ENCODE measurements around the gene GOLGA8B.
A peak's percentile ranks its signal among the peaks of the same experiment; 100 is the strongest.
"Not testable (repeated sequence)": the region's sequence is repeated elsewhere in the genome, so short reads cannot be mapped to it uniquely, and the experiment has no call there.

GOLGA8B gene, protein sequence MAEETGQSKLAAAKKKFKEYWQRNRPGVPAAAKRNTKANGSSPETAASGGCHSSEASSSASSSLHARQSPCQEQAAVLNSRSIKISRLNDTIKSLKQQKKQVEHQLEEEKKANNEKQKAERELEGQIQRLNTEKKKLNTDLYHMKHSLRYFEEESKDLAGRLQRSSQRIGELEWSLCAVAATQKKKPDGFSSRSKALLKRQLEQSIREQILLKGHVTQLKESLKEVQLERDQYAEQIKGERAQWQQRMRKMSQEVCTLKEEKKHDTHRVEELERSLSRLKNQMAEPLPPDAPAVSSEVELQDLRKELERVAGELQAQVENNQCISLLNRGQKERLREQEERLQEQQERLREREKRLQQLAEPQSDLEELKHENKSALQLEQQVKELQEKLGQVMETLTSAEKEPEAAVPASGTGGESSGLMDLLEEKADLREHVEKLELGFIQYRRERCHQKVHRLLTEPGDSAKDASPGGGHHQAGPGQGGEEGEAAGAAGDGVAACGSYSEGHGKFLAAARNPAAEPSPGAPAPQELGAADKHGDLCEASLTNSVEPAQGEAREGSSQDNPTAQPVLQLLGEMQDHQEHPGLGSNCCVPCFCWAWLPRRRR

DNA sequence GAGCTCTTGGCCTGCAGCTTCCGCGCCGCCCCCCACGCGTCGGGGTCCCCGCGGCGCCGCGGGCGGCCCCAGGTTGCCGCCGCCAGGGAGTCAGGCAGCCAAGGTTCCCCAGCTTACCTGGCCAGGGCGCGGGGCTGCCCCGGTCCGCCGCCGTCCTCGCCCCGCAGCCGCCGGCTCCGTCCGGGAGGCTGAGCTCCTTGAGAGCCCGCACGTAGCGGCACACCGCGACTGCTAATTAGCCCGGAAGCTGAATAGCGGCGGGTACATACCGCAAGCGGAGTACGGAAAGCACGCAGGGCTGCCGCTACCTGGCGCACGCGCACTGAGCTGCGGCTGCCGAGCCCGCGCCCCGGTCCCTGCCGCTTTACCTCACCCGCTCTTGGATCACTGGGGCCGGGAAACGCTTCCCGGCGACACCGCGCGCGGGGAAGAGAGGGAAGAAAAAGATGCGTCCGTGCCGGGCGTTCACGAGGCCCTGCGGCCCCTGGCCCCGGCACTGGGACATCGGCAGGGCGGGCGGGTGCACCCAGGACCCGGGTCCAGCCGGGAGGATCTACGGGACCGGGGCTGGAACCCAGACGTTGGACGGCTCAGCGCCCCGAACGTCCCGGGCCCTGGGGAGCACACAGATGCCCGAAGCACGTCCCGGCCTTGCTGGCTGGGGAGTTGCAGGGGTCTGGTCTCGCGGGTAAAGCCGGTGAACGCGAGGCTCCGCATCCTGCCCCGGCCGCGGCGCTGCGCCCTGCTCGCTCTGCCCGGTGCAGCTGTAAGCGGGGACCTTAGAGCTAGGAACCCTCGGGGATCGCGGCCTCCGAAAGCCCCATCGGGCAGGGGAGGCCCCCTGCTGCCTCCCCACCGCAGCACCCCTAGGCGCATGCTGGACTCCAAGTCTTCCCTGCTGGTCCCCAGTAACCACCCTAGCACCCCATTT lies at the start of gene GOLGA8B:
GOLGA8B (minus strand) TSS at position 253 of the 931 bp plus-strand sequence. CDS start 47,739 bp downstream, outside the sequence.
- DNase-seq, result peak; percentile 67

DNA sequence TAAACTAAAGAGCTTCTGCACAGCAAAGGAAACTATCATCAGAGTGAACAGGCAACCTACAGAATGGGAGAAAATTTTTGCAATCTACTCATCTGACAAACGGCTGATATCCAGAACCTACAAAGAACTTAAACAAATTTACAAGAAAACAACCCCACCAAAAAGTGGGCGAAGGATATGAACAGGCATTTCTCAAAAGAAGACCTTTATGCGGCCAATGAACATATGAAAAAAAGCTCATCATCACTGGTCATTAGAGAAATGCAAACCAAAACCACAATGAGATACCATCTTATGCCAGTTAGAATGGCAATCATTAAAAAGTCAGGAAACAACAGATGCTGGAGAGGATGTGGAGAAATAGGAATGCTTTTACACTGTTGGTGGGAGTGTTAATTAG lies 49.7 kb upstream of the GOLGA8B start:
- not testable (repeated sequence) for DNase-seq

DNA sequence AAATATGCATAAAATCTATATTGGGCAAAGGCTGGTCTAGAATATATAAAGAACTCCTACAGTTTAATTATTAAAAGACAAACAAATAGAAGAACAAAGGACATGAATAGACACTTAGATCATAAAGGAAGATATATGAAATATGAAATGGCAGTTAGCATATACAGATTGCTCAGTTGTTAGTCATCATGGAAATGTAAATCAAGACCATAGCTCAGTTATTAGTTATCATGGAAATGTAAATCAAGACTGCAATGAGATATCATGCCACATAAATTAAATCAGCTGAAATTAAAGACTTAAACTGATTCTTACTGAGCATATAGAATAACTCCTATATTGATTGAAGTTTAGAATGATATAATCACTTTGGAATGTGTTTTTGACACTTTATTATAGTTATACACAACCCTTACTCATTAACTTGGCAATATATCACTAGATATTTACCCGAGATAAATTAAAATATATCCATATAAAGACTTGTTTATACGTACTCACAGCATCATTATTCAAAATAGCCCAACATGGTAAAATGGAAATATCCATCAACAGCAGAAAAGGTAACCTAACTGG lies 45.2 kb upstream of the GOLGA8B start:
- DNase-seq, result no peak

DNA sequence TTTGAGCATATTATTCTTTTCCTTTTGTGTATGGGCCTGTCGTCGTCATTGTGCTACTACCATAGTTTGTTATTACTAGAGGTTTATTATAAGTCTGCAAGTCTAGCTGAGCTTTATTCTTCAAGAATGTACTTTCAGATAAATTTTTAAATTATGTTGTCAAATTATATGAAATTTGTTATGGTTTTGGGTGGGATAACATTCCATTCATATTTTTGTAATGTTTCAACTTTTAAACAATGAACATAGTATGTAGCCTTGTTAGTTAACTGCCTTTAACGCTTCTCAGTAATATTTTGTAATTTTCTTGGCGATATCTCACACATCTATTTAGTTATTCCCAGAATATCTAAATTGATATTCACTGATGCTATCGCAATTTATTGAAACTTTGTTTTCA lies 41.6 kb upstream of the GOLGA8B start:
- DNase-seq, result no peak

DNA sequence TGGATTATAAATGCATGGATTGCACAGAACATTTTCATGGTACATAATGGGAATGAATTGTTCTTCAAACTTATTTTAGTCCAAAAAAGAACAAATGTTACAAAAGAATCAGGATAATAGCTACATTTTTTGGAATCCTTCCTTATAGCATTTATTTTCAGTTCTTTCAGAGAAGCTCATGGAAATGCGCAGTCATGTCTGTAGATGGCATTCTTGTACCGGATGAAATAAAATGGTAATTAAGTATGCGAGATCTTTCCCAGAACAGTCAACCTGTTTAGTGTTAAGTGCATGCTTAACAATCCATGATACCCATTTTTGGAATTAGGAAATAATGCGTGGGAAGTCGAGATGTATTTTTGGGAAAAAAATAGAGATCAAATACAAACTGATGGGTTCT lies 38.2 kb upstream of the GOLGA8B start:
- DNase-seq, result no peak

DNA sequence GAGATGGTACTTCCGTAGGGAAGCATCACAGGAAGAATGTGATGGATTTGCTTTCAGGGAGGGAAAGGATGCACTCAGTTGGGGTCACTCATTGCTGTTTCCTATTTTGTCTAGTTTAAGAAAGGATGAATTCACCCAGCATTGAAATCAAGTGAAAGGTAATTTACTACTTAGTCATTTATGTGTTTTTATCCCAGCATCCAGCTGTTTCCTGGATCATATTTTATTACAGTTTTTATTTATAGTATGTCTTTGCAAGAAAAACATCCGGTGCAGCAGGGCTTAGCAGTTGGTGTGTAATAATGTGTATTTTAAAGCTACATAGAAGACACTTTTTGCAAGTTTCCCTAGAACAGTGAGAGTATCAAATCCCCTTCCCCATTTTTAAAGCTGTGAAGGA lies 37.4 kb upstream of the GOLGA8B start:
- no peak for DNase-seq

DNA sequence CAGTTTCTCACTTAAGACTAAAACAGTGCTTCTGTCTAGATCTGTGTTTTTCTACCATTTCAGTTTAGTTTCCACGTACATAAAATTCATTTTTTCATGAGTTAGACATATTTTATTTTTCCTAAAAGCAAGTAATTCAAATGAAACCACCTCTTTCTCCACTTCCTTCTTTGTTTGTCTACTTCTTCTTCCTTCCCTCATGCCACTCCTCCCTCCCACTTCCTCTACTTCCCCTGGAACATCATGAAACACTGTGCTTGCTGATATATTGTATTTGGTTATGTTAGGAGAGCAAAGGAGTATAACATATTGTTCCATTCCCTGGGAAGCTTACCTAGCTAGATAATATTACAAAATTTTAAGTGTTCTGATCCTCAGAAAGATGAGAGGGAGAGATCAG lies 36.7 kb upstream of the GOLGA8B start:
- DNase-seq, result no peak

DNA sequence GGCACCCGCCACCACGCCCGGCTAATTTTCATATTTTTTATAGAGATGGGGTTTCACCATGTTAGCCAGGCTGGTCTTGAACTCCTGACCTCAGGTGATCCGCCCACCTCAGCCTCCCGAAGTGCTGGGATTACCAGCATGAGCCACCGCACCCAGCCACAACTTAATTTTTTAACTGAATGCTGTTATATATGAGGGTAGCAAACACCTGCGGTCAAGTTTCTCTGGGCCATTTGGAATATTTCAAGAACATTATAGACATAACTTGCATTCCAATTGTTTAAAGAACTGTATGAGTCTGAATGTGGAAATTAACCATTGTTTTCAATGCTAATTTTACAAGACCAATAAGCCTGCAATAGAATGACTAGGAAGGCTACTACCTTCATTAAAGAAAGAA lies 35.7 kb upstream of the GOLGA8B start:
- DNase-seq, result no peak

DNA sequence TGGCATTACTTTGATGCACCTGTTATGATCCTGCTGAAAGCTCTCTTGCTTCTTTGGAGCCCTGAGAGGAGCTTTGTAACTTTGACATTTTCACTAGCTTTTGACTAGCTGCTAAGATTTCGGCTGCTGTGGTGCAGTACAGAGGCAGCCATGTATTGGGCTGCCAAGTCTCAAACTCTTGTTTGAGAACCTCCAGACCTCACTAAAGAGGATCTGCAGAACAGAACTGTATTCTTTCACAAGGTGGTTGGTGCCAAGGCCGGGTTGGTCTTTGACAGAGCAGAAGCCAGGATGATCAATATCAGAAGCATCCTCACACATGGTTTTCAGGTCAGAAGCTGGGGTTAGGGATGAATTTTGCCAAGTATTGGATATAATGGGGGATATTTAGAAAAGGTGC lies 34.6 kb upstream of the GOLGA8B start:
- DNase-seq, result no peak

DNA sequence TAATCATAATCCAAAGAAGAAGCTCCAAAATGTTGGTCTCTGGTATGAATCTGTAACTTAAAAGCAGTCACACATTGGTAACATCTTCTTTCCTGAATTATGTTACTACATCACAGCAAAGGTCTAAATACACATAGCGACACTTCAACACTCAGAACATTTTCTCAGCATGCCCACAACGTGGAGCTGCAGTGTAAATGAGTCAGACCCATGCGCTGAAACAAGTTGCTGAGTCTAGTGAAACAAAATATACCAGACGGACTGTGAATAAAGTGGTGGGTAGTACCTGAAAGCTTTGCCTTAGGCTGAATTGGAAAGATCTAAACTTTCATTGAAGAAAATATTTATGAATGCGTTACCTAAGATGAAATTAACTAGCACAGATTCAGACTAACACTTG lies 33.2 kb upstream of the GOLGA8B start:
- no peak for DNase-seq

DNA sequence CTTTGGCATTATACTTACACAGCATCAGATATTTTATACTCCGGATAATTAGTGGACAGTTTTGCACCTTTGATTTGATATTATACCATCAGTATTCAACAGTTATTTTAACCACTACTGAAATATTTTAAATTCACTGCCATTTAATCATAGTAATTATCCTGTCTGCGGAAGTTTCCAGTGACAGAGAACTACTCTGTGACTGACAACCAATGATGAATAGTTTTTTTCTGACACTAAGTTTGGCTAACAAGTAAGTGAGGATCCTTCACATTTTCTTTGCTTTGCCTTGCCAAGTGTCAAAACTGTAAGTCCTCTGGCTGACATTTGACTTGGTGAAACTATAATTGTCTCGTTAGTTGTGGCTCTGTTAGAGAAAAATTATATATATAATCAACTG lies 30.5 kb upstream of the GOLGA8B start:
- no peak for DNase-seq

DNA sequence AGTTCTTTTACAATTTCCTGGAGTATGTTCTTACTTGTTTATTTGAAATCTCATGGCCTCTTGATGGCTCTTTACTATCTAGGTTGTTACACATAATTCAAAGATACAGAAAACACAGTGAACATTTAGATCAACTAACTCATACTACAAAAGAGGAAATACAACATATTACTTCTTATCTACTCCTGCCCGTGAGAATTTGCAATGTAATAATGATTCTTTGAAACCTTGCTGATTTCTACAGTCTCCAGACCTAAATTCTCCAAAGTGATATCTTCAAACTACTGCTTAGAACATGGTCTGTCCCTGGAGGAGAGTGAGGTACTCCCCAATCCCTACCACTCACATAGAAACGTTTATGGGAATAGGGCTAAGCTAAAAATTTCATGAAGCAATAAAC lies 29.9 kb upstream of the GOLGA8B start:
- DNase-seq, result no peak

DNA sequence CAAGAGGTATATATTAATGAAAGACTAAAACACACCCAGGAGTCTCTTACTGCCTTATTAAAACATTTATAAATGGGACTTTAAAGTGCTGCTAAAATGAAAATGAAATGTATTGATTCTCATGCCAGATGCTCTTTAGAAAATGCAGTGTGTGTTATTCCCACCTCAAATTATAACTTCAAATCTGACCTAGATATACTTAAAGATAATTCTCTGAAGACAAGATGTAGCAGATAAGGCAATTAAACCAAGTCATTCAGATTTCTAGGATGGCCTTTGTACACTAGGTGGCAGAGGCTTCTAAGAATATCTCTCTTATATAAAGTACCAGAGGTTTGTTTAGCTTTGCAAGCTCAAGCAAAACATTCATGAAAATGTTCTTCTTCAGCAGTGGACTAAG lies 26.9 kb upstream of the GOLGA8B start:
- DNase-seq, result no peak

DNA sequence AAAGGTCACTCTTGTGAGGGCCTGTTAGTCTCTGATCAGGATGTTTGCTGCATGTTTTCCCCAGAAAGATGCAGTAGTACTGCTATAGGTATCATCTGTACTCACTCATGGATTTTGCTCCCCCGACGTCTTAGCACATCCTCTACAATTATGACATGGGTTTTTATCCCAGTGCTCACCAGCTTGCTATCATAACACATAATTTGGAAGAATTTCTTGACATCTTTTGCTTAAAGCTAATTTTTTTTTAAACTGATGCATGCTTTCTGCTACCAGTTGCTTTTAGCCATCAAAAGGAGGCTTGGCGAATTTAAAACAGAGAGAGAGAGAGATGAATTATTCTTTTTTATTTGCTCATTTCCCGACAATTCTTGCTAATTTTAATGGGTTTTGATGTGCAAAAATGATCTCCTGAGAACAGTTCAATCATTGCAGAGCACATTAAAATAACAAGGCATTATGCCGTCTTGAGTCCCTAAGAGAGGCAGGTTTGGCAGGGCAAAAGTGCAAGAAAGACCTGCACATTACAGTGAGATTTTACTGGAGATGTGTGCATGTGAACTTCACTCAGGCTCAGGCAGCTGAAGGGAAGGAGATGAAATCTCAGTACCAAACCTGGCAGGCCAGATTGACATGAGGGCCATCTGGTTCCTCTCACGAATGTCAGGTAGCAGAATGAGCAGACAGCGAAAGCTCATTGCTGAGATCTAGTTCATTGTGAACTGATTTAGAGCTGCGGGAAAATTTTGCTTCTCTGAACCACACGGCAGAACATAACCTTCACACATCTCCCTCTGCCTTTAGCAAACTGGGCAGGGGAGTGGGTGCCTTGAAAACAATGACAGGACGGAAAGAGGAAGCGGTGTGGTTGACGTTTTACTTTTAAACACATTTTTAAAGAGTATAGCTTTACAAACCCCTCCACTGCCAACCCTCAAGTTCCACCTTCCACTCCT lies 25.9 kb upstream of the GOLGA8B start:
- DNase-seq, result no peak

DNA sequence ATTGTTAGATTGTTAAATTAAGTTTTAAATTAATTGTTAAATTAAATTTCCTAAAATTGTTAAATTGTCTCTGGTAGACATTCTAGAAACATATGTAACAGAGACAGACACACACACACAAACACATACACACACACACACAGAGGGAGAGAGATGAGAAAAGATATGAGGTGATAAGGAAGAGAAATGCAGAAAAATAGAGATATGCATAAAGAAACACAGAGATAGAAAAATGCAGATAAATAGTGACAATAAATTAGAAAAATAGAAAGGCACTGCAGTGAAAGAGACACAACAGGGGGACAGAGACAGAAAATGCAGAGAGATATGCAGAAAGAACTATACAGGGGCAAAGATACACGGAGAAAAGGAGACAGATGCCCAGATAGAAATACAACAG lies 25.1 kb upstream of the GOLGA8B start:
- DNase-seq, result no peak

DNA sequence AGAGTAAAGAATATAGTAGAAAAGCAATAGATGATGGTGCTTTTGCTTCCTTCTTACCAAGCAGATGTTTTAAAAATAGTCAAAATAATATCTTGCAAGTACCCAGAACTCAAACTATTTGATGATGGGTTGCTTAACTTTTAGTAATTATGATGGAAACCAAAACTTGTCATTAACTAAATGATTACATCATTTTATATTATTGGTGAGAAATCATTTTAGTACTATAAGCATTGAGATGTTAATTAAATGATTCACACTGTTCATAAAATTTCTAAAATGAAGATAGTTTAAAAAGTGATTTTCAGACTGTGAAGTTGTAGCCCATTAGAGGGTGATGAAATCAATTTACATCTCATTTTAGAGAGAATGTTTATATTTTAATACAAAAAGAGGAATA lies 24.4 kb upstream of the GOLGA8B start:
- no peak for DNase-seq

DNA sequence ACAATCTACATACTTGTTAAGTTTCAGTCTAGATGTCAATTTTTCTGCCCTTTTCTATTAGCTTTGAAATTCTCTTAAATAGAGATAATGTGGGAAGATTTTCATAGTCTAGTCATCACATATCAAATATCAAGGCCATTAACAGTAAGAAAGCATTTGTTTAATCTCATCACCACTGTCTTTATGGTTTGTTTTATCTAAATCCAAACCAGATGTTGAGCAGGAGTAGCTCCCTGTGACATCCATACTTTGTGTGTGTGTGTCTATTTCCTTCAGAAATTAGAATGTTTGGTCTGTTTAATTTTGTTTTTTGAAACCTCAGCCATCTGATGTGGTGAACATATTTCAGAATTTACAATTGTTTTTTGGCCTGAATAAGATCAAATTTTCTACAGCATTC lies 23.1 kb upstream of the GOLGA8B start:
- DNase-seq, result no peak

DNA sequence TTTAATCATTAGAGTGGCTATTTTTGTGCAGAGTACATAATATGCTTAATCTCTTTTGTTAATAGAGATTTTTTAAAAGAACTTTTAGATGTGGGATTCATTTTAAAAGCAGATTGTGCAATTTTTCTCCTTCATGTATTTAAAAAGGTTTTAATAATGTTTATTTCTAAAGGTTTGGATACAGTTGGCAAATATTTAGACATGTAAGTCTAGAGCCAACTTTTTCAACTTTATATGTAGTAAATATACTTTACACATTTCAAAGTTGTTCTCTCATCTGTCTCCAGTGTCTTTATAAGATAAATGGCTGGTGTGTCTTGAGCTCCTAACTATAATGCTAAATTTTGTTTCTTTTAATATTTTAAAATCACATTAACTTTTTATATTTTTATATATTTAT lies 22.7 kb upstream of the GOLGA8B start:
- no peak for DNase-seq

DNA sequence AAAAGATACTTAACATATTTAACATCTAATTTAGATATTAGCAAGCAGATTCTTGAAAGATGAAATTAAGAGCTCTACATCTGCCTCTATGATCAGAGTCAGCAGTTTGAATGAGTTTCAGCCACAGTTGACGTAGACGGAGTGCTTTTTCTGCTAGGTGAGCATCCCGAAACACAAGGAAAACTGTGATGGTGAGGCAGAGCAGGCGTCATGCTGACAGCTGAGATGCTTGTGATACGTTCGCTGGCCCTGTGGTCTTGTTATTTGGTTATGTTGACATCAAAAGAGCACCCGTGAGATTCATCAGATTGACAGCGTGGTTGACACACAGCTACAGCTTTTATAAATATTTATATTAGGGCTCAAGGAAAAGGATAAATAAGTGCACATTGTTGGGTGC lies 19.6 kb upstream of the GOLGA8B start:
- no peak for DNase-seq

DNA sequence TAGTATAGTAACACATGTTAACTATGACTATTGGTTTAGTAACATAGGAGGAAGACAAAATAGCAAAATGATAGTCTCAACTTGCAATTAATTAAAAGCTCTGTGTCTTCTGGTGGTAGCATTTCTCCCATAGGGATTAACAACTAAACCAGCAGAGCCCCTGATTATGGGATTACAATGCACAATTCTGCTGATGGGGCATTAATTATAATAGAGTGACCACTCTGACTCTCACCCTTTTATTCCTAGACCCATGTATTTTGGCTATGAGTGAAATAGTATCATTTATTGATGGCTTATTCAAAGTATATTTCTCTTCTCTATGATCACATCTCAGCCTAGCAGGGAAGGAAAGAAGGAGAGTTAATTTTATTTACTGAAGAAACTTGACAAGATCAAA lies 17.5 kb upstream of the GOLGA8B start:
- no peak for DNase-seq

DNA sequence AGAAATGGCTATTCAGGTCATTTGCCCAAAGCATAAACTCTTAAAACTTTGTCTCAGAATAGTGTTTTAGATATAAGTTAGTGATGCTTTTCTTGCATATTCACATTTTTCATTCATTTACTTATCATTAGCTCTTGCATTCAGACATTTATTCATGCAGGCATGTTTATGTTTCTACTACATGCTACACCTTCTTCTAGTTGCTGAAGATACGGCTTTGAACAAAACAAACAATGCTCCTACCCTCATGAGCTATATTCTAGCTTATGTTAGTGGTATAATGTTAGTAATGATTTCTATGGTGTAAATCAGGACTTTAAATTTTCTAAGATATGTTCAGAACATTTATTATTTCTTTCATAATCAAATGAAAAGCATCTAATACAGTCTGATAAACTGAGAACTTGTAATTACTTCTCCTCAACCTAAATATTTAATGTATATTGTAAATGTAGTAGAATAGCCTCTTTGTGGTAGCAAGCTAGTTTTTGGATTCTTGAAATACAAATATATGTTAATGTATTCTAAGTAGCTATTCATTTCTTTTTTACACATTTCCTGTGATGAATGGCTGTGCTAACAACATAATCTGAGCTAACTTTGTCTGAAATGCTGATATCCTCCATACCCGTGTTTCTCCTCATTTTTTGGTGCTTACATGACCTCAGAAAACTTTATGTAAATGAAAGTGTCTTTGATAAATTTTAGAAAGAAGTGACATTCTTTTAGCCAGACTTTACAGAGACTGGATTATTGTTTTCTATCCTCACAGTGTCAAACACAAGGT lies 15.5 kb upstream of the GOLGA8B start:
- no peak for DNase-seq
